HepG2 (cell line): Measurements from ENCODE around the gene SMG7. TPM values are rescaled to one million over a fixed set of nuclear protein-coding genes. Genes with fewer than 3 reads are reported as not detected.

ENCODE experiments used
- FOXJ3 ChIP-seq: sonication (generic); formaldehyde crosslinking; IDR thresholded peaks from 2 replicates; pipeline ENCODE4 v1.4.0; 2020; ENCODE audit warnings: missing genetic modification reagents, mild to moderate bottlenecking, borderline replicate concordance
- HOXA5 ChIP-seq: sonication (generic); formaldehyde crosslinking; IDR thresholded peaks from 2 replicates; pipeline ENCODE4 v1.4.0; 2020; ENCODE audit warnings: missing genetic modification reagents
- HOXA7 ChIP-seq: sonication (generic); formaldehyde crosslinking; IDR thresholded peaks from 2 replicates; pipeline ENCODE4 v1.8.1; 2022; ENCODE audit warnings: mild to moderate bottlenecking, missing genetic modification reagents, moderate library complexity
- KLF16 ChIP-seq, 2 experiments: sonication (generic) in 1 of 2; formaldehyde crosslinking in 1 of 2; IDR thresholded peaks; 2 replicates each; pipeline versions ENCODE4 v1.6.1 to v1.8.0; 2016 to 2023; ENCODE audit warnings: missing genetic modification reagents in 2 of 2, missing compliant biosample characterization in 1 of 2
- MIXL1 ChIP-seq: IDR thresholded peaks from 2 replicates; pipeline ENCODE4 v1.6.1; 2016
- MTF1 ChIP-seq: sonication (generic); formaldehyde crosslinking; IDR thresholded peaks from 2 replicates; pipeline ENCODE4 v1.5.0; 2020; ENCODE audit warnings: missing genetic modification reagents
- NCOA5 ChIP-seq: sonication (generic); formaldehyde crosslinking; IDR thresholded peaks from 2 replicates; pipeline ENCODE4 v1.4.0; 2020; ENCODE audit warnings: missing genetic modification reagents
- PHF21A ChIP-seq: sonication (generic); formaldehyde crosslinking; IDR thresholded peaks from 2 replicates; pipeline ENCODE4 v1.5.0; 2020; ENCODE audit warnings: mild to moderate bottlenecking, missing genetic modification reagents
- SAFB2 ChIP-seq: sonication (generic); formaldehyde crosslinking; IDR thresholded peaks from 2 replicates; pipeline ENCODE4 v1.5.1; 2020; ENCODE audit warnings: missing genetic modification reagents, low read depth, mild to moderate bottlenecking, borderline replicate concordance
- SMARCC2 ChIP-seq: fragments of 450-650 bp; IDR thresholded peaks from 2 replicates; pipeline ENCODE4 v1.6.1; 2017; ENCODE audit warnings: antibody characterized with exemption, mild to moderate bottlenecking
- TP53 ChIP-seq: sonication (generic); formaldehyde crosslinking; conservative IDR thresholded peaks from 2 replicates; pipeline ENCODE4 v1.4.0; 2020; ENCODE audit warnings: missing genetic modification reagents
- ZNF567 ChIP-seq: sonication (generic); formaldehyde crosslinking; IDR thresholded peaks from 2 replicates; pipeline ENCODE4 v1.8.1; 2023; ENCODE audit warnings: mild to moderate bottlenecking, missing genetic modification reagents, borderline replicate concordance
- ZNF841 ChIP-seq: sonication (generic); formaldehyde crosslinking; IDR thresholded peaks from 2 replicates; pipeline ENCODE4 v1.8.1; 2023; ENCODE audit warnings: missing genetic modification reagents, borderline replicate concordance
- ZSCAN12 ChIP-seq: sonication (generic); formaldehyde crosslinking; IDR thresholded peaks from 2 replicates; pipeline ENCODE4 v1.9.0; 2021; ENCODE audit warnings: mild to moderate bottlenecking, missing genetic modification reagents
- polyA plus RNA-seq, 8 experiments: library from polyadenylated mRNA; depleted of rRNA in 3 of 8; stranded (reverse) in 7 of 8; unstranded in 1 of 8; fragments of >200 nt; fragmentation: Illumina TruSeq in 4 of 8; extraction: Trizol in 4 of 8; gene quantifications; 2 replicates each; pipeline versions ENCODE4 v1.2.1 to v1.2.3, GENCODE V29; 2011 to 2016; ENCODE audit warnings: low read depth in 4 of 8, missing spikeins in 1 of 8, mixed read lengths in 1 of 8; ENCODE audit not compliant: insufficient read depth in 1 of 8
- total RNA-seq, 5 experiments: library from RNA; depleted of rRNA; stranded (reverse); fragments of >200 nt; fragmentation: Illumina TruSeq; extraction: Trizol; gene quantifications; 2 replicates each; pipeline ENCODE4 v1.2.3, GENCODE V29; 2016; ENCODE audit warnings: low read depth in 1 of 5
- TF ChIP-seq, protein P1 (sequence below): sonication (generic); formaldehyde crosslinking; IDR thresholded peaks from 2 replicates; pipeline ENCODE4 v1.4.0; 2020; ENCODE audit warnings: missing genetic modification reagents
- TF ChIP-seq, protein P2 (sequence below): sonication (generic); formaldehyde crosslinking; IDR thresholded peaks from 2 replicates; pipeline ENCODE4 v1.5.0; 2020; ENCODE audit warnings: mild to moderate bottlenecking, missing genetic modification reagents, borderline replicate concordance

SMG7 gene
- total and polyA plus RNA-seq, 2 of the 13 experiments (the other 11 are each of a cell fraction or from before 2014, with no cell fraction given), result 14.9 to 27.9 TPM

DNA sequence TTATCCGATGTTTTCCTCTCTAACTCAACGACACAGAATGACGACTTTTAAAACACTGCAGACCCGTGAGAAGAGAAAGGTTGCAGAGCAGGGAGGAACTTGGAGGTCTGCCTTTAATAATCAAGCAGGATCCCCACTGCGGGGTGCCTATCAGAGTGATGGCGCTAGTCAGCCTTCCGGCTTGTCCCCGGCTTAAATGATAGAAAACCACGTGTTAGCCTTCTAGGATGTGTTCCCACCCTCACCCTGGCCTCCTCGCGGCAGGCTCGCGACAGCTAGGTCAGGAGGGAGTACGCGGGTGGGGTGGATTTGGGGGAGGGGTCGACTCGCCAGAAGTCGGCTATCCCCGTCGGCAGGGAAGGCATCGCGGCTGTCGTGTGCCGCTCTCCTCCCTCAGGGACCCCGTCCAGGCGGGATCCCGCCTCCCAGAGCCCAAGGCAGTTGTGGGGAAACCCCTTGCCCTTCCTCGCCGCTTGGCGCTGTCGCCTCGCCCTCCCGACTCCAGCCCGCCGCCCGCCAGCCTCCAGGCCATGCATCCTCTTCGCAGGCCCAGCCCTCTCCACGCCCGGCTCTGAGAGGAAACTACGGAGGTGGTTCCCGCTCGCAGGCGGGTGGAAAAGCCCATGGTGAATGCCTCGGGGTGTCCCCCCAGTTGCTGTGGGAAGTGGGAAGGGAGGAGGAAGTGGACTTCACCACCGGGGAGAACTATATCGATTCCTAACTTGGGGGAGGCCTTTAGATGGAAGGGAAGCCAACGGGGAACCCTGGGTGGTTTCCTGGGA is 1.1 kb upstream of the SMG7 start (continued):
- TF ChIP-seq, protein P1, sequence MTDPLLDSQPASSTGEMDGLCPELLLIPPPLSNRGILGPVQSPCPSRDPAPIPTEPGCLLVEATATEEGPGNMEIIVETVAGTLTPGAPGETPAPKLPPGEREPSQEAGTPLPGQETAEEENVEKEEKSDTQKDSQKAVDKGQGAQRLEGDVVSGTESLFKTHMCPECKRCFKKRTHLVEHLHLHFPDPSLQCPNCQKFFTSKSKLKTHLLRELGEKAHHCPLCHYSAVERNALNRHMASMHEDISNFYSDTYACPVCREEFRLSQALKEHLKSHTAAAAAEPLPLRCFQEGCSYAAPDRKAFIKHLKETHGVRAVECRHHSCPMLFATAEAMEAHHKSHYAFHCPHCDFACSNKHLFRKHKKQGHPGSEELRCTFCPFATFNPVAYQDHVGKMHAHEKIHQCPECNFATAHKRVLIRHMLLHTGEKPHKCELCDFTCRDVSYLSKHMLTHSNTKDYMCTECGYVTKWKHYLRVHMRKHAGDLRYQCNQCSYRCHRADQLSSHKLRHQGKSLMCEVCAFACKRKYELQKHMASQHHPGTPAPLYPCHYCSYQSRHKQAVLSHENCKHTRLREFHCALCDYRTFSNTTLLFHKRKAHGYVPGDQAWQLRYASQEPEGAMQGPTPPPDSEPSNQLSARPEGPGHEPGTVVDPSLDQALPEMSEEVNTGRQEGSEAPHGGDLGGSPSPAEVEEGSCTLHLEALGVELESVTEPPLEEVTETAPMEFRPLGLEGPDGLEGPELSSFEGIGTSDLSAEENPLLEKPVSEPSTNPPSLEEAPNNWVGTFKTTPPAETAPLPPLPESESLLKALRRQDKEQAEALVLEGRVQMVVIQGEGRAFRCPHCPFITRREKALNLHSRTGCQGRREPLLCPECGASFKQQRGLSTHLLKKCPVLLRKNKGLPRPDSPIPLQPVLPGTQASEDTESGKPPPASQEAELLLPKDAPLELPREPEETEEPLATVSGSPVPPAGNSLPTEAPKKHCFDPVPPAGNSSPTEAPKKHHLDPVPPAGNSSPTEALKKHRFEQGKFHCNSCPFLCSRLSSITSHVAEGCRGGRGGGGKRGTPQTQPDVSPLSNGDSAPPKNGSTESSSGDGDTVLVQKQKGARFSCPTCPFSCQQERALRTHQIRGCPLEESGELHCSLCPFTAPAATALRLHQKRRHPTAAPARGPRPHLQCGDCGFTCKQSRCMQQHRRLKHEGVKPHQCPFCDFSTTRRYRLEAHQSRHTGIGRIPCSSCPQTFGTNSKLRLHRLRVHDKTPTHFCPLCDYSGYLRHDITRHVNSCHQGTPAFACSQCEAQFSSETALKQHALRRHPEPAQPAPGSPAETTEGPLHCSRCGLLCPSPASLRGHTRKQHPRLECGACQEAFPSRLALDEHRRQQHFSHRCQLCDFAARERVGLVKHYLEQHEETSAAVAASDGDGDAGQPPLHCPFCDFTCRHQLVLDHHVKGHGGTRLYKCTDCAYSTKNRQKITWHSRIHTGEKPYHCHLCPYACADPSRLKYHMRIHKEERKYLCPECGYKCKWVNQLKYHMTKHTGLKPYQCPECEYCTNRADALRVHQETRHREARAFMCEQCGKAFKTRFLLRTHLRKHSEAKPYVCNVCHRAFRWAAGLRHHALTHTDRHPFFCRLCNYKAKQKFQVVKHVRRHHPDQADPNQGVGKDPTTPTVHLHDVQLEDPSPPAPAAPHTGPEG, result 0 out of 2 replicates have a peak, but pooled peaks have one; percentile 14
- TF ChIP-seq SMARCC2 (no peak), ZNF841 (CRISPR knock-in tag) (no peak), ZSCAN12 (CRISPR knock-in tag) (no peak), PHF21A (peak; percentile 25; the same call in 1 of the 2 replicates), HOXA7 (peak; percentile 70; the same call in 1 of the 2 replicates), NCOA5 (CRISPR knock-in tag) (no peak), HOXA5 (CRISPR knock-in tag) (0 out of 2 replicates have a peak, but pooled peaks have one; percentile 19), TP53 (CRISPR knock-in tag) (no peak), ZNF567 (CRISPR knock-in tag) (0 out of 2 replicates have a peak, but pooled peaks have one; percentile 0), KLF16 (CRISPR knock-in tag; IDR thresholded peaks at IDR 0.05) (no peak; a peak in 1 of 4 replicates), MIXL1 (CRISPR knock-in tag) (no peak), FOXJ3 (no peak), MTF1 (CRISPR knock-in tag) (no peak), SAFB2 (CRISPR knock-in tag) (peak; percentile 68; the same call in 1 of the 2 replicates)
- TF ChIP-seq, protein P2, sequence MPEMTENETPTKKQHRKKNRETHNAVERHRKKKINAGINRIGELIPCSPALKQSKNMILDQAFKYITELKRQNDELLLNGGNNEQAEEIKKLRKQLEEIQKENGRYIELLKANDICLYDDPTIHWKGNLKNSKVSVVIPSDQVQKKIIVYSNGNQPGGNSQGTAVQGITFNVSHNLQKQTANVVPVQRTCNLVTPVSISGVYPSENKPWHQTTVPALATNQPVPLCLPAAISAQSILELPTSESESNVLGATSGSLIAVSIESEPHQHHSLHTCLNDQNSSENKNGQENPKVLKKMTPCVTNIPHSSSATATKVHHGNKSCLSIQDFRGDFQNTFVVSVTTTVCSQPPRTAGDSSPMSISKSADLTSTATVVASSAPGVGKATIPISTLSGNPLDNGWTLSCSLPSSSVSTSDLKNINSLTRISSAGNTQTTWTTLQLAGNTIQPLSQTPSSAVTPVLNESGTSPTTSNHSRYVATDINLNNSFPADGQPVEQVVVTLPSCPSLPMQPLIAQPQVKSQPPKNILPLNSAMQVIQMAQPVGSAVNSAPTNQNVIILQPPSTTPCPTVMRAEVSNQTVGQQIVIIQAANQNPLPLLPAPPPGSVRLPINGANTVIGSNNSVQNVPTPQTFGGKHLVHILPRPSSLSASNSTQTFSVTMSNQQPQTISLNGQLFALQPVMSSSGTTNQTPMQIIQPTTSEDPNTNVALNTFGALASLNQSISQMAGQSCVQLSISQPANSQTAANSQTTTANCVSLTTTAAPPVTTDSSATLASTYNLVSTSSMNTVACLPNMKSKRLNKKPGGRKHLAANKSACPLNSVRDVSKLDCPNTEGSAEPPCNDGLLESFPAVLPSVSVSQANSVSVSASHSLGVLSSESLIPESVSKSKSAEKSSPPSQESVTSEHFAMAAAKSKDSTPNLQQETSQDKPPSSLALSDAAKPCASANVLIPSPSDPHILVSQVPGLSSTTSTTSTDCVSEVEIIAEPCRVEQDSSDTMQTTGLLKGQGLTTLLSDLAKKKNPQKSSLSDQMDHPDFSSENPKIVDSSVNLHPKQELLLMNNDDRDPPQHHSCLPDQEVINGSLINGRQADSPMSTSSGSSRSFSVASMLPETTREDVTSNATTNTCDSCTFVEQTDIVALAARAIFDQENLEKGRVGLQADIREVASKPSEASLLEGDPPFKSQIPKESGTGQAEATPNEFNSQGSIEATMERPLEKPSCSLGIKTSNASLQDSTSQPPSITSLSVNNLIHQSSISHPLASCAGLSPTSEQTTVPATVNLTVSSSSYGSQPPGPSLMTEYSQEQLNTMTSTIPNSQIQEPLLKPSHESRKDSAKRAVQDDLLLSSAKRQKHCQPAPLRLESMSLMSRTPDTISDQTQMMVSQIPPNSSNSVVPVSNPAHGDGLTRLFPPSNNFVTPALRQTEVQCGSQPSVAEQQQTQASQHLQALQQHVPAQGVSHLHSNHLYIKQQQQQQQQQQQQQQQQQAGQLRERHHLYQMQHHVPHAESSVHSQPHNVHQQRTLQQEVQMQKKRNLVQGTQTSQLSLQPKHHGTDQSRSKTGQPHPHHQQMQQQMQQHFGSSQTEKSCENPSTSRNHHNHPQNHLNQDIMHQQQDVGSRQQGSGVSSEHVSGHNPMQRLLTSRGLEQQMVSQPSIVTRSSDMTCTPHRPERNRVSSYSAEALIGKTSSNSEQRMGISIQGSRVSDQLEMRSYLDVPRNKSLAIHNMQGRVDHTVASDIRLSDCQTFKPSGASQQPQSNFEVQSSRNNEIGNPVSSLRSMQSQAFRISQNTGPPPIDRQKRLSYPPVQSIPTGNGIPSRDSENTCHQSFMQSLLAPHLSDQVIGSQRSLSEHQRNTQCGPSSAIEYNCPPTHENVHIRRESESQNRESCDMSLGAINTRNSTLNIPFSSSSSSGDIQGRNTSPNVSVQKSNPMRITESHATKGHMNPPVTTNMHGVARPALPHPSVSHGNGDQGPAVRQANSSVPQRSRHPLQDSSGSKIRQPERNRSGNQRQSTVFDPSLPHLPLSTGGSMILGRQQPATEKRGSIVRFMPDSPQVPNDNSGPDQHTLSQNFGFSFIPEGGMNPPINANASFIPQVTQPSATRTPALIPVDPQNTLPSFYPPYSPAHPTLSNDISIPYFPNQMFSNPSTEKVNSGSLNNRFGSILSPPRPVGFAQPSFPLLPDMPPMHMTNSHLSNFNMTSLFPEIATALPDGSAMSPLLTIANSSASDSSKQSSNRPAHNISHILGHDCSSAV (CRISPR knock-in tag), result no peak
